Duodenal mucosa (tissue), 2 donors: ENCODE measurements around the gene ARPC1A.

Experiments
- H3K27ac ChIP-seq: one replicate; pipeline ENCODE4 v1.7.0; 2013; ENCODE audit warnings: low read depth, low read length
- H3K27me3 ChIP-seq, 2 donors: one replicate each; pipeline ENCODE4 v1.7.0; 2013; ENCODE audit warnings: low read length in 2 of 2, control low read depth in 1 of 2; ENCODE audit not compliant: insufficient read depth in 2 of 2, control insufficient read depth in 1 of 2
- H3K36me3 ChIP-seq, 2 donors: one replicate each; pipeline ENCODE4 v1.7.0; 2013; ENCODE audit warnings: low read length in 2 of 2, control low read depth in 1 of 2; ENCODE audit not compliant: insufficient read depth in 2 of 2, control insufficient read depth in 1 of 2
- H3K4me1 ChIP-seq, 2 donors: one replicate each; pipeline ENCODE4 v1.7.0; 2013; ENCODE audit warnings: low read length in 2 of 2, control low read depth in 1 of 2; ENCODE audit not compliant: insufficient read depth in 2 of 2, control insufficient read depth in 1 of 2
- H3K4me3 ChIP-seq, 2 donors: one replicate each; pipeline ENCODE4 v1.7.0; 2013; ENCODE audit warnings: low read length in 2 of 2, low read depth in 1 of 2
- H3K9ac ChIP-seq, 2 donors: one replicate each; pipeline ENCODE4 v1.7.0; 2013; ENCODE audit warnings: low read length in 2 of 2, low read depth in 1 of 2
- H3K9me3 ChIP-seq, 2 donors: one replicate each; pipeline ENCODE4 v1.7.0; 2013; ENCODE audit warnings: low read length in 2 of 2, control low read depth in 1 of 2; ENCODE audit not compliant: control insufficient read depth in 1 of 2

ARPC1A gene

GRCh38 chr7:99296471-99296870 lies 29.2 kb upstream of the ARPC1A start:
- H3K27me3 ChIP-seq, result no peaks in the 10 kb centered on the region

GRCh38 chr7:99301496-99301895 lies 24.2 kb upstream of the ARPC1A start:
- H3K36me3 ChIP-seq, result no peaks in the 10 kb centered on the region
- H3K4me3 ChIP-seq, result no peak overlapping the region
- H3K9ac ChIP-seq, result no peak overlapping the region
- no peaks in the 10 kb centered on the region for H3K27me3 ChIP-seq
- no peaks in the 10 kb centered on the region for H3K9me3 ChIP-seq
- no peaks in the 10 kb centered on the region for H3K4me1 ChIP-seq
- H3K27ac ChIP-seq, result no peak overlapping the region

More at GRCh38 chr7:99296471-99296870, 29.2 kb upstream of the ARPC1A start:
- Histone ChIP-seq H3K4me3 (no peak overlapping the region), H3K27ac (no peak overlapping the region), H3K36me3 (no peaks in the 10 kb centered on the region), H3K9ac (no peak overlapping the region), H3K4me1 (no peaks in the 10 kb centered on the region), H3K9me3 (no peaks in the 10 kb centered on the region)

GRCh38 chr7:99305473-99306260 lies 20.0 kb upstream of the ARPC1A start:
- Histone ChIP-seq H3K9me3 (peaks cover 0 to 4% of the 10 kb centered on the region in 2 donors), H3K36me3 (no peaks in the 10 kb centered on the region), H3K4me3 (no peak overlapping the region), H3K27ac (no peak overlapping the region), H3K4me1 (no peaks in the 10 kb centered on the region), H3K27me3 (no peaks in the 10 kb centered on the region), H3K9ac (no peak overlapping the region)

- no peak overlapping the region for H3K9ac ChIP-seq
- H3K9me3 ChIP-seq, result peaks cover 0 to 4% of the 10 kb centered on the region in 2 donors
- H3K27me3 ChIP-seq, result no peaks in the 10 kb centered on the region
- H3K27ac ChIP-seq, result no peak overlapping the region
- no peak overlapping the region for H3K4me3 ChIP-seq
- no peaks in the 10 kb centered on the region for H3K36me3 ChIP-seq
- peaks cover 0 to 4% of the 10 kb centered on the region in 2 donors for H3K4me1 ChIP-seq
These were observed 17.1 kb upstream of the ARPC1A start for GRCh38 chr7:99308461-99309074.

GRCh38 chr7:99309111-99309510 lies 16.6 kb upstream of the ARPC1A start:
- no peak overlapping the region for H3K9ac ChIP-seq
- H3K4me3 ChIP-seq, result no peak overlapping the region
- no peaks in the 10 kb centered on the region for H3K36me3 ChIP-seq
- peaks cover 0 to 4% of the 10 kb centered on the region in 2 donors for H3K4me1 ChIP-seq
- H3K27ac ChIP-seq, result no peak overlapping the region
- H3K27me3 ChIP-seq, result no peaks in the 10 kb centered on the region
- H3K9me3 ChIP-seq, result peaks cover 0 to 4% of the 10 kb centered on the region in 2 donors

GRCh38 chr7:99310004-99310403 lies 15.7 kb upstream of the ARPC1A start:
- Histone ChIP-seq H3K9ac (no peak overlapping the region), H3K4me1 (peaks cover 0 to 4% of the 10 kb centered on the region in 2 donors), H3K27me3 (no peaks in the 10 kb centered on the region), H3K4me3 (no peak overlapping the region), H3K36me3 (no peaks in the 10 kb centered on the region), H3K9me3 (peaks cover 0 to 4% of the 10 kb centered on the region in 2 donors), H3K27ac (no peak overlapping the region)

GRCh38 chr7:99311702-99312101 lies 14.0 kb upstream of the ARPC1A start:
- H3K4me1 ChIP-seq, result peaks cover 0 to 4% of the 10 kb centered on the region in 2 donors
- H3K9me3 ChIP-seq, result peaks cover 0 to 4% of the 10 kb centered on the region in 2 donors
- H3K36me3 ChIP-seq, result no peaks in the 10 kb centered on the region
- no peak overlapping the region for H3K27ac ChIP-seq
- no peaks in the 10 kb centered on the region for H3K27me3 ChIP-seq
- H3K9ac ChIP-seq, result no peak overlapping the region
- no peak overlapping the region for H3K4me3 ChIP-seq

GRCh38 chr7:99312316-99313203 lies 13.1 kb upstream of the ARPC1A start:
- H3K4me3 ChIP-seq, result no peak overlapping the region
- H3K27me3 ChIP-seq, result no peaks in the 10 kb centered on the region
- H3K36me3 ChIP-seq, result no peaks in the 10 kb centered on the region
- H3K9me3 ChIP-seq, result peaks cover 0 to 4% of the 10 kb centered on the region in 2 donors
- no peak overlapping the region for H3K27ac ChIP-seq
- H3K9ac ChIP-seq, result peak overlapping the region in 1 of 2 donors; percentile 6
- H3K4me1 ChIP-seq, result peaks cover 3 to 4% of the 10 kb centered on the region in 2 donors

- Histone ChIP-seq H3K4me3 (no peak overlapping the region), H3K9me3 (peaks cover 0 to 4% of the 10 kb centered on the region in 2 donors), H3K4me1 (peaks cover 4 to 7% of the 10 kb centered on the region in 2 donors), H3K9ac (no peak overlapping the region), H3K27me3 (no peaks in the 10 kb centered on the region), H3K36me3 (no peaks in the 10 kb centered on the region), H3K27ac (no peak overlapping the region)
These were observed 12.5 kb upstream of the ARPC1A start for GRCh38 chr7:99313204-99313573.

- peaks cover 0 to 2% of the 10 kb centered on the region in 2 donors for H3K9me3 ChIP-seq
- peaks cover 4 to 7% of the 10 kb centered on the region in 2 donors for H3K4me1 ChIP-seq
- no peaks in the 10 kb centered on the region for H3K27me3 ChIP-seq
- no peaks in the 10 kb centered on the region for H3K36me3 ChIP-seq
- H3K4me3 ChIP-seq, result no peak overlapping the region
- no peak overlapping the region for H3K27ac ChIP-seq
- no peak overlapping the region for H3K9ac ChIP-seq
These were observed 11.2 kb upstream of the ARPC1A start for GRCh38 chr7:99314504-99314903.
